OCI-LY1 (cell line): Measurements from ENCODE around the gene KLK4.

ENCODE experiments used
- H2AFZ ChIP-seq: fragments of 200-600 bp; sonication (generic), shearing (Covaris generic); 2 replicates; pipeline ENCODE4 v1.6.0; 2014; ENCODE audit warnings: antibody characterized with exemption, mild to moderate bottlenecking, low read length
- H3F3A ChIP-seq: fragments of 200-600 bp; sonication (generic), shearing (Covaris generic); 2 replicates; pipeline ENCODE4 v1.6.0; 2014; ENCODE audit warnings: mild to moderate bottlenecking, antibody characterized with exemption, low read length, moderate library complexity; ENCODE audit not compliant: insufficient read depth
- H3K27ac ChIP-seq: fragments of 200-600 bp; sonication (generic); 2 replicates; pipeline ENCODE4 v1.5.1; 2014; ENCODE audit warnings: low read length, mixed run types, mild to moderate bottlenecking, low read depth; ENCODE audit not compliant: poor library complexity, severe bottlenecking
- H3K27me3 ChIP-seq: fragments of 200-600 bp; sonication (generic); 2 replicates; pipeline ENCODE4 v1.6.0; 2014; ENCODE audit warnings: antibody characterized with exemption, mild to moderate bottlenecking, low read length, moderate library complexity; ENCODE audit not compliant: insufficient read depth
- H3K36me3 ChIP-seq: fragments of 200-600 bp; sonication (generic); 2 replicates; pipeline ENCODE4 v1.6.1; 2014; ENCODE audit warnings: mild to moderate bottlenecking, antibody characterized with exemption, low read length, moderate library complexity, mixed read lengths; ENCODE audit not compliant: insufficient read depth
- H3K4me1 ChIP-seq: fragments of 200-600 bp; sonication (generic); 2 replicates; pipeline ENCODE4 v1.5.1; 2014; ENCODE audit warnings: mild to moderate bottlenecking, low read length, moderate library complexity; ENCODE audit not compliant: insufficient read depth, severe bottlenecking
- H3K4me2 ChIP-seq: fragments of 200-600 bp; sonication (generic), shearing (Covaris generic); 2 replicates; pipeline ENCODE4 v1.6.1; 2014; ENCODE audit warnings: low read length
- H3K4me3 ChIP-seq: fragments of 200-600 bp; sonication (generic); 2 replicates; pipeline ENCODE4 v1.5.1; 2014; ENCODE audit warnings: low read length, low read depth, mild to moderate bottlenecking, mixed read lengths; ENCODE audit not compliant: poor library complexity, severe bottlenecking
- H3K79me2 ChIP-seq: fragments of 200-600 bp; shearing (Covaris generic); 2 replicates; pipeline ENCODE4 v1.6.1; 2016; ENCODE audit warnings: mixed run types, low read length, mixed read lengths; ENCODE audit not compliant: insufficient read depth
- H3K9ac ChIP-seq: fragments of 200-600 bp; sonication (generic), shearing (Covaris generic); 2 replicates; pipeline ENCODE4 v1.6.1; 2014; ENCODE audit warnings: mild to moderate bottlenecking, low read length, mixed read lengths
- H3K9me2 ChIP-seq: fragments of 200-600 bp; sonication (generic), shearing (Covaris generic); 2 replicates; pipeline ENCODE4 v1.6.1; 2014; ENCODE audit warnings: low read depth, mild to moderate bottlenecking, low read length, mixed read lengths
- H3K9me3 ChIP-seq: fragments of 200-600 bp; shearing (Covaris generic); 2 replicates; pipeline ENCODE4 v1.6.1; 2014; ENCODE audit warnings: low read length, mixed read lengths
- H4K20me1 ChIP-seq: fragments of 200-600 bp; sonication (generic), shearing (Covaris generic); 2 replicates; pipeline ENCODE4 v1.6.0; 2016; ENCODE audit warnings: mild to moderate bottlenecking, low read length; ENCODE audit not compliant: insufficient read depth
- CTCF ChIP-seq: fragments of 200-600 bp; sonication (generic), shearing (Covaris generic); IDR thresholded peaks from 2 replicates; pipeline ENCODE4 v1.5.1; 2017; ENCODE audit warnings: mild to moderate bottlenecking, antibody characterized with exemption, low read length, moderate library complexity, mixed read lengths
- EZH2 ChIP-seq: fragments of 200-600 bp; sonication (generic), shearing (Covaris generic); IDR thresholded peaks from 2 replicates; pipeline ENCODE4 v1.8.0; 2017; ENCODE audit warnings: borderline replicate concordance, mixed run types, mild to moderate bottlenecking, antibody characterized with exemption, low read length, moderate library complexity, mixed read lengths

Gene KLK4

GRCh38 chr19:50870417-50871089, 40.6 kb downstream of the KLK4 start:
- Histone ChIP-seq H3K9me3 (no peaks in the 10 kb centered on the region), H3K36me3 (no peaks in the 10 kb centered on the region), H3K79me2 (no peaks in the 10 kb centered on the region), H3K27me3 (no peaks in the 10 kb centered on the region), H3K4me2 (no peak overlapping the region), H3K27ac (no peak overlapping the region), H4K20me1 (no peaks in the 10 kb centered on the region), H3K9me2 (no peaks in the 10 kb centered on the region), H3F3A (no peaks in the 10 kb centered on the region), H3K4me3 (no peak overlapping the region), H2AFZ (no peak overlapping the region), H3K4me1 (no peaks in the 10 kb centered on the region), H3K9ac (no peak overlapping the region)
- TF ChIP-seq EZH2 (no peak), CTCF (no peak)

DNA sequence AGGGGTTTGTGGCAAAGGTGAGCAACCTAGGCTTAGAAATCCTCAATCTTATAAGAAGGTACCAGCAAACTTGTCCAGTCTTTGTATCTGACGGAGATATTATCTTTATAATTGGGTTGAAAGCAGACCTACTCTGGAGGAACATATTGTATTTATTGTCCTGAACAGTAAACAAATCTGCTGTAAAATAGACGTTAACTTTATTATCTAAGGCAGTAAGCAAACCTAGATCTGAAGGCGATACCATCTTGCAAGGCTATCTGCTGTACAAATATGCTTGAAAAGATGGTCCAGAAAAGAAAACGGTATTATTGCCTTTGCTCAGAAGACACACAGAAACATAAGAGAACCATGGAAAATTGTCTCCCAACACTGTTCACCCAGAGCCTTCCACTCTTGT, 41.7 kb downstream of the KLK4 start:
- H3K9me3 ChIP-seq = no peaks in the 10 kb centered on the region
- H3K36me3 ChIP-seq = no peaks in the 10 kb centered on the region
- H2AFZ ChIP-seq = no peak overlapping the region
- H3K9me2 ChIP-seq = no peaks in the 10 kb centered on the region
- H3K4me2 ChIP-seq = no peak overlapping the region
- H3K27me3 ChIP-seq = no peaks in the 10 kb centered on the region
- H3F3A ChIP-seq = no peaks in the 10 kb centered on the region
- H4K20me1 ChIP-seq = no peaks in the 10 kb centered on the region
- no peaks in the 10 kb centered on the region for H3K79me2 ChIP-seq
- no peak overlapping the region for H3K4me3 ChIP-seq
- H3K9ac ChIP-seq = no peak overlapping the region
- TF ChIP-seq CTCF (no peak), EZH2 (no peak)
- H3K4me1 ChIP-seq = no peaks in the 10 kb centered on the region
- no peak overlapping the region for H3K27ac ChIP-seq

DNA sequence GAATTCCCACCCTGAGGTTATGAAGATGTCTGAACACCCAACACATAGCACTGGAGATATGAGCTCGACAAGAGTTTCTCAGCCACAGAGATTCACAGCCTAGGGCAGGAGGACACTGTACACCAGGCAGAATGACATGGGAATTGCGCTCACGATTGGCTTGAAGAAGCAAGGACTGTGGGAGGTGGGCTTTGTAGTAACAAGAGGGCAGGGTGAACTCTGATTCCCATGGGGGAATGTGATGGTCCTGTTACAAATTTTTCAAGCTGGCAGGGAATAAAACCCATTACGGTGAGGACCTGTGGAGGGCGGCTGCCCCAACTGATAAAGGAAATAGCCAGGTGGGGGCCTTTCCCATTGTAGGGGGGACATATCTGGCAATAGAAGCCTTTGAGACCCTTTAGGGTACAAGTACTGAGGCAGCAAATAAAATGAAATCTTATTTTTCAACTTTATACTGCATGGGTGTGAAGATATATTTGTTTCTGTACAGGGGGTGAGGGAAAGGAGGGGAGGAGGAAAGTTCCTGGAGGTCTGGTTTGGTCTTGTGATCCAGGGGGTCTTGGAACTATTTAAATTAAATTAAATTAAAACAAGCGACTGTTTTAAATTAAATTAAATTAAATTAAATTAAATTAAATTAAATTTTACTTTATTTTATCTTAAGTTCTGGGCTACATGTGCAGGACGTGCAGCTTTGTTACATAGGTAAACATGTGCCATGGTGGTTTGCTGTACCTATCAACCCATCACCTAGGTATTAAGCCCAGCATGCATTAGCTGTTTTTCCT, 49.5 kb downstream of the KLK4 start:
- H4K20me1 ChIP-seq = no peaks in the 10 kb centered on the region
- no peak overlapping the region for H3K9ac ChIP-seq
- no peak overlapping the region for H3K4me2 ChIP-seq
- H3K9me3 ChIP-seq = no peaks in the 10 kb centered on the region
- no peaks in the 10 kb centered on the region for H3K4me1 ChIP-seq
- no peaks in the 10 kb centered on the region for H3K79me2 ChIP-seq
- no peaks in the 10 kb centered on the region for H3F3A ChIP-seq
- no peaks in the 10 kb centered on the region; the same call in 1 of the 2 replicates for H3K27me3 ChIP-seq
- H3K36me3 ChIP-seq = no peaks in the 10 kb centered on the region
- H2AFZ ChIP-seq = no peak overlapping the region
- no peaks in the 10 kb centered on the region for H3K9me2 ChIP-seq
- no peak overlapping the region for H3K4me3 ChIP-seq
- no peak overlapping the region for H3K27ac ChIP-seq
- no peak for TF ChIP-seq EZH2
- no peak for TF ChIP-seq CTCF
